GM12801 (cell line): Measurements from ENCODE around the gene RAB10.

Source experiments
- TF ChIP-seq, protein P1 (sequence below): IDR thresholded peaks from one replicate; pipeline ENCODE4 v1.5.1; 2011; ENCODE audit warnings: control low read depth; ENCODE audit not compliant: insufficient read length; ENCODE audit errors: extremely low read depth

Gene RAB10

DNA sequence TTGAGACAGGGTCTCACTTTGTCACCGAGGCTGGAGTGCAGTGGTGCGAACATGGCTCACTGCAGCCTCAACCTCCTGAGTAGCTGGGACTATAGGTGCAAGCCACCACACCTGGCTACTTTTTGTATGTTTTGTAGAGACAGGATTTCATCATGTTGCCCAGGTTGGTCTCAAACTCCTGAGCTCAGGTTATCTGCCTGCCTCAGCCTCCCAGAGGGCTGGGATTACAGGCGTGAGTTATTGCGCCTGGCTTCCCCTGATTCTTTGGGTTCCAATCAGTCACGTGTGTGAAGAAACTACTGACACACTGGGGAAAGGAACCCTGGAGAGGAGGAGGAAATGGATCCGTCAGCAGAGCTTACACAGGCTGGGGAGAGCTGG, 22.3 kb upstream of the RAB10 start:
- TF ChIP-seq, protein P1, sequence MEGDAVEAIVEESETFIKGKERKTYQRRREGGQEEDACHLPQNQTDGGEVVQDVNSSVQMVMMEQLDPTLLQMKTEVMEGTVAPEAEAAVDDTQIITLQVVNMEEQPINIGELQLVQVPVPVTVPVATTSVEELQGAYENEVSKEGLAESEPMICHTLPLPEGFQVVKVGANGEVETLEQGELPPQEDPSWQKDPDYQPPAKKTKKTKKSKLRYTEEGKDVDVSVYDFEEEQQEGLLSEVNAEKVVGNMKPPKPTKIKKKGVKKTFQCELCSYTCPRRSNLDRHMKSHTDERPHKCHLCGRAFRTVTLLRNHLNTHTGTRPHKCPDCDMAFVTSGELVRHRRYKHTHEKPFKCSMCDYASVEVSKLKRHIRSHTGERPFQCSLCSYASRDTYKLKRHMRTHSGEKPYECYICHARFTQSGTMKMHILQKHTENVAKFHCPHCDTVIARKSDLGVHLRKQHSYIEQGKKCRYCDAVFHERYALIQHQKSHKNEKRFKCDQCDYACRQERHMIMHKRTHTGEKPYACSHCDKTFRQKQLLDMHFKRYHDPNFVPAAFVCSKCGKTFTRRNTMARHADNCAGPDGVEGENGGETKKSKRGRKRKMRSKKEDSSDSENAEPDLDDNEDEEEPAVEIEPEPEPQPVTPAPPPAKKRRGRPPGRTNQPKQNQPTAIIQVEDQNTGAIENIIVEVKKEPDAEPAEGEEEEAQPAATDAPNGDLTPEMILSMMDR = no peak

DNA sequence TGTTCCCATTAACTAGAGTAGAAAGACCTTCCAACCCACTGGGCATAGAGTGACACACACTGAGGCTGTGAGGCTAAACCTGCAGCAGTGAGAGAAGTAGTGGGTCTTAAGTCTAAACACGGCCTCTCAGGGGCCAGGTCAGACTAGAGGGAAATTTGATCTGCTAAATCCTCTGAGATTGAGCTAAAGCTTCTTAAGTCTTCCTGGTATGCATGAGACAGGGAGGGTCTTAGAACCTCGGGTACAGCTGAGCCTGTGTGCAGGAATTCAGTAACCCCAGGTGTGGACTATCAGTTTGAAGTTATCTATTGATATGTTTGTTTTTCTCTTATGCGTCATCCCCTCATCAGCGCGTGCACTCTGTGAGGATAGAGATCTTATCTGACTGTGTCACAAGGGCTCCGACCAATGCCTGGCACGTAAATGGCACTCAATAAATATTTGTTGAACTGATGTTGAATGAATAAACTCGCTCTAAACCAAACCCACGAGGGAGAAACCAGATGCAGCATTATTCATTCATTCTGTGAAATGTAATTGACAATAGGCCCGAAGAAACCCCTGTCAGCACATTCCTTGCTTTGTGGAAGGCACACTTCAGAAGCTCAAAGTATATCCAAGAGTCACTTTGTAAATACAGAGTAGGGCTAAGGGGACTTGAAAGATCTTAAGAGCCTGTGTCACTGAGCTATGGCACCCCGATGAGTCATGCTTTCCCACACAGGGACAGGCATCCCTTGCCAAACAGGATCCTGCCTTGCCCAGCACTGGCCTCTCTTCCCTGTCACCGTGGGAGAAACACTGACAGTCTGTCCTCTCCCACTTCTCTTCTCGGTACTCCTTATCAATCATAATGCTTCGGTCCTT, 21.7 kb upstream of the RAB10 start:
- TF ChIP-seq, protein P1 = no peak

DNA sequence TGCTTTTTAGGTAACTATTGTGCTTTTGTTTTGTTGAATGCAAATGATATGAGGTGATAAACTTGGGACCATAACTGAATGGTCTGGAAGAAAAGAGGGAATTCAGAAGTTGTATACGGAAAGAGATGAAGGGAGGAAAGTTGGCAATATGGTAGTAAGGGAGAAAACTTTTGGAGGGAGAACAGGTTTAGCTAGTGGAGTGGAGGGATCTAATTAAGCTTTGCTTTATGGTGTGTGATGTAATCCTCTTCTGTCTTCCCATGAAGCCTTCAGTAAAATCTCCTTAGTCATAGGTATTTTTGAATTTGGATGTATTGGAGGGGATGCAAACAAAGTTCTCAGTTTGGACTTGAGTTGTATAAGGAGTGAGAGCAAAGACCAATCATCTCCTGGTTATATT, 20.2 kb upstream of the RAB10 start:
- TF ChIP-seq, protein P1 = no peak

DNA sequence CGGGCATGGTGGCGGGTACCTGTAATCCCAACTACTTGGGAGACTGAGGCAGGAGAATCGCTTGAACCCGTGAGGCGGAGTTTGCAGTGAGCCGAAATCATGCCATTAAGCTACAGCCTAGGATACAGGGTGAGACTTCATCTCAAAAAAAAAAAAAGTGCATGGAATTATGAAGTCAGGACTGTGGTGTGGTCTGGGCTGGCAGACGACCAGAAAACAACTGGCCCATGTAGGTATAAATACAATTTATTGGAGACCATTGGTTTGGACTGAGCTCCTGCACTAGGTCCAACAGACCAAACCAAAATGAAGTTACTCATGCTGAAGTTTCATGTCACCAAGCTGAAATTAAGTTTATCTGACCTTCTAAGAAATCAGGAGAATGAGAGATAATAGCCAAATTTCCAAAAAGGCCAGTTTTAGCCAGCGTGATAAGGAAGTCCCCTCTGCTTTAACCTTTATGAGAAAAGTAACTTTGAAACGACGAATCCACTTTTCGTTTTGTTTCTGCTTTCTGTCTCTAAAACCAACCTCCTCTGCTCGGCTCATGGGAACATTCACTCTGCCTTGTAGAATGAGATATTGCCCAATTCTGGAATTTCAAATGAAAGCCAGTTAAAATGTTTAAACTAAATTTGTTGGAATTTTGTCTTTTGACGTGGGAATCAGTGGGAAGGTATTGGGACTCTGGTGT, 17.7 kb upstream of the RAB10 start:
- TF ChIP-seq, protein P1 = no peak

DNA sequence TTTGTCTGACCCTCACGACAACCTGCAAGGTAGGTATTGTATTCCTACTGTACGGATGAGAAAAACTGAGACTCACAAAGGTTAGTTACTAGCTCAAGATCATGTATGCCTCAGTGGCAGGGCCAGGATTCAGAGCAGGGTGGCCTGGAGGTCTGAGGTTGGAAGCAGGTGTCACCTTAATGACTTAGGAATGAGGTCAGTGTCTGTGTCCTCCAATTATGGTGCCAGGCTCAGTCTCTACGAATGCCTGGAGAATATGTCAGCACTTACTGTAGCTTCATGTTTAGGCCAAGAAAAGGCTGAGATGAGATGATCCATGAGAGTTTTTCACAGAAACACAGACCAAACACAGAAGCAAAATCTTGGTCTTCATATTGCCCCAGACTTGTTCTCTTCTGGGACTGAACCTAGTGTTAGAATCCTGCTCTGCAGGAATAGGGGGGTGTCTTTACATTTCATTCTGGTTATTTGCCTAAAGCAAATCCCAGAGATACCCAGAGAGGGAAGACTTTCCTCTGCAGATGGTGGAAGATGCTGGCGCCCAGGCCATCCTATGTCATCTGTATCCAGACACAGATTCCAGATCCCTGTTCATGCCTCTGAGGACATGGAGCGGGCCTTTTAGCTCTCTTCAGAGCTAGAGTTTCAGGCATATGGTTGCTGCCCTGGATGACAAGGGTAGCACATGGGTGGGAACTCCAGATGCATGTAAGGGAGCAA, 16.3 kb upstream of the RAB10 start:
- TF ChIP-seq, protein P1 = no peak

DNA sequence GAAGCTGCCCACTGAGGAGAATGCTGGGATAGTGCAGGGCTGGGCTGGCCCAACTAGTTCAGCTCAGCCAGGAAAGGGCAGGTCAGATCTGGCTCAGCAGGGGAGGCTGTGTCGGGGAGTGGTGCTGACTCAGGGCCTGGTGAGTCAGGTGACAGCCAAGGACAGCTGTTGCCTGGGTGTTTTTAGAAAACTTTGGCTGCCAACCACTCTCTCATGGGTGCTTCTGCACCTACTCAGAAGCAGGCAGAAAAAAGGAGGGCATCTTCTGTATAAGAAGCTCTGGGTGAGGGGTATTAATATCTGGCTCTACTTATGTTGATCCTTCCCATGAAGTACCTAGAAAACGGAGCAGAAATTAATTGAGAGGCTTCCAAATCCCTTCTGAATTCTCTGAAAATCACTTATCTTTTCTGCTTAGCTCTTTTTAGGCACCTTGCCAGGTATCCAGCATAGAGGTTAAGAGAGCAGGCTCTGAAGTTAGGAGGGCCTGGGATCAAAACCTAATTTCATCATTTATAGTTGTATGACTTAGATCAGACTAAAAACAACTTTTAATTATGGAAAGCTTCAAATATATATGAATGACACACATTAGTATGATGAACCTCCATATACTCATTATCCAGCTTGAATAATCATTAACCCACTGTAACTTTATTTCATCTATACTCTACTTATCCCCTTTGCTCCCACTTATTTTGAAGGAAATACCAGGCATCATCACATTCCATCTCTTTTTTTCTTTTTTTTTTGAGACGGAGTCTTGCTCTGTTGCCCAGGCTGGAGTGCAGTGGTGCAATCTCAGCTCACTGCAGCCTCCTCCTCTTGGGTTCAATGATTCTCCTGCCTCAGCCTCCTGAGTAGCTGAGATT, 15.5 kb upstream of the RAB10 start:
- TF ChIP-seq, protein P1 = no peak

DNA sequence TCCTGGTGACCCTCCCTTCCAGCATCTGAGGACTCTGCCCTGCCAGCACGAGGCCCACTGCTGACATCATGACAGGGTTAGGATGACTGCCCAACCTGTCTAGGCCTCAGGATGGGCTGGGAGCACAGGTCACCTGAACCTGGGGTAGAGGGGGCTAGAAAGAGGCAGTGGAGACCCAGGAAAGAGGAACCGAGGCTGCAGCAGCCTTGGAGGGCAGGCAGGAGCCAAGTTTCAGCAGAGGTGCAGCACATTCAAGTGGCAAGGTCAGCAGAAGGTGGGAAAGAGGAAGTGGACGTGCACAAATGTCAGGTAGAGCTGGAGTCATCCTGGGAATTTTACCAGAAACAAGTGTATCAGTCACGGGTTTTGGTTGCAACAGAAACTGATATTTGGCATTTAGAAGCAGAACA, 13.6 kb upstream of the RAB10 start:
- TF ChIP-seq, protein P1 = no peak
